T47D (cell line): Measurements from ENCODE around the gene CARD11.

Experiments used
- DNase-seq, 2 experiments: peaks; one replicate each; pipeline versions ENCODE4 v3.0.0 to v3.0.0-alpha.2; 2011 to 2012; ENCODE audit warnings: low read depth in 1 of 2, low spot score in 1 of 2
- JUND ChIP-seq: IDR thresholded peaks from 2 replicates; pipeline ENCODE4 v1.6.1; 2012; ENCODE audit warnings: low read depth
- in situ Hi-C: cut with HindIII; loops from 2 replicates; pipeline ENCODE4 v1.10.0; 2016; ENCODE audit warnings: low sequenced_read_pairs, low pct_unique_long_range_greater_than_20kb

CARD11 gene

GRCh38 chr7:2861509-2861908, 182.2 kb downstream of the CARD11 start:
- in situ Hi-C loops = no loop called here
- no peak for TF ChIP-seq JUND

GRCh38 chr7:2860627-2861133, 183.0 kb downstream of the CARD11 start:
- in situ Hi-C loops = no loop called here
- DNase-seq = peak in 1 of 2 experiments; percentile 85
- no peak for TF ChIP-seq JUND

More at GRCh38 chr7:2861509-2861908, 182.2 kb downstream of the CARD11 start:
- DNase-seq = no peak

GRCh38 chr7:2859952-2860351, 183.7 kb downstream of the CARD11 start:
- DNase-seq = no peak
- in situ Hi-C loops = no loop called here
- TF ChIP-seq JUND = no peak

- no peak for TF ChIP-seq JUND
- DNase-seq = no peak
- in situ Hi-C loops = no loop called here
These were observed 185.0 kb downstream of the CARD11 start for GRCh38 chr7:2858621-2859020.

- in situ Hi-C loops = no loop called here
- no peak for TF ChIP-seq JUND
These were observed 187.1 kb downstream of the CARD11 start for GRCh38 chr7:2856388-2857169.

More at GRCh38 chr7:2856388-2857169, 187.1 kb downstream of the CARD11 start:
- no peak for DNase-seq
